Activated naive CD8-positive, alpha-beta T cell (primary cell): ENCODE data around the gene SLC23A3.

Experiments used
- H3K27ac Mint-ChIP-seq: one replicate; pipeline ENCODE4 v1.8.0; 2021; ENCODE audit warnings: mixed read lengths
- H3K27me3 Mint-ChIP-seq: one replicate; pipeline ENCODE4 v1.8.0; 2021; ENCODE audit warnings: mixed read lengths
- H3K36me3 Mint-ChIP-seq: one replicate; pipeline ENCODE4 v1.8.0; 2021; ENCODE audit warnings: mixed read lengths
- H3K4me1 Mint-ChIP-seq: one replicate; pipeline ENCODE4 v1.8.0; 2021; ENCODE audit warnings: low read depth, mixed read lengths
- H3K4me3 Mint-ChIP-seq: one replicate; pipeline ENCODE4 v1.8.0; 2021; ENCODE audit warnings: mild to moderate bottlenecking, mixed read lengths
- H3K9me3 Mint-ChIP-seq: one replicate; pipeline ENCODE4 v1.8.0; 2021; ENCODE audit warnings: low read depth, mixed read lengths

Gene SLC23A3

DNA sequence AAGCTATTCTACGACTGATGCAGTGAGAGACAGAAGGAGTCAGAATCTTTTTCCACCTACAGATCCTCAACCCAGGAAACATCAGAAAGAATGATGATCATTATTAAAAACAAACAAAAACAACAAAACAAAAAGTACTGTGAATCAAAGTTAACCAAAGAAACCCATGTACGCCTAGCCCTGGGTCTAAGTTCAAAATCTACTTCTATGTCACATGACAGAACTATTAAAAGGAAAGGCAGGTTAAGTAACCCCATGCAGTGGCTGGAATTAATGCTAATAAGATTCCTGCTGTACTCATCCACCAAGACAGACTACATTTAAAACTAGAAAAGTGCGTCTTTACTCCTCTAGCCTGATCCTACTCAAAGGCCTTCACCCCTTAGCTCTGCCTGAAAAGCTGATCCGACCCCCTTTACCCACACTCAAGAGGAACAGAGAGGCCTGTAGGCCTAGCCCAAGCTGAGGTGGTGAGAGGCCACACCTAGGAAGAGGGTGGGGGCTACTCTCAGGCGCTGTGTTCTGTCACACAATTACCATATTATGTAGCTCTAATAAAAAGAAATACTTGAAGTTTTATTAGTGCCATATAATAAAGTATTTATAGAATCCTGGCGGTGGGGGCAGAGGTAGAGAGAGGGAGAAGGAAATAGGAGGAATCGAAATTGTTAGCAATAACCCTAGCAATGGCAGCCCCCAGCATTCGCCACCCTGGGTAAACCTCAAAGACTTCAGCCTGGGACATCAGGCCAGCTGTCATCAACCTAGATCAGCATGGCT is 46.3 kb downstream of the SLC23A3 start:
- Mint-ChIP-seq H3K9me3 (no peaks in the 10 kb centered on the region), H3K4me1 (peaks cover 22% of the 10 kb centered on the region), H3K27ac (no peak overlapping the region), H3K4me3 (no peak overlapping the region), H3K27me3 (no peaks in the 10 kb centered on the region), H3K36me3 (peaks cover 3% of the 10 kb centered on the region)

DNA sequence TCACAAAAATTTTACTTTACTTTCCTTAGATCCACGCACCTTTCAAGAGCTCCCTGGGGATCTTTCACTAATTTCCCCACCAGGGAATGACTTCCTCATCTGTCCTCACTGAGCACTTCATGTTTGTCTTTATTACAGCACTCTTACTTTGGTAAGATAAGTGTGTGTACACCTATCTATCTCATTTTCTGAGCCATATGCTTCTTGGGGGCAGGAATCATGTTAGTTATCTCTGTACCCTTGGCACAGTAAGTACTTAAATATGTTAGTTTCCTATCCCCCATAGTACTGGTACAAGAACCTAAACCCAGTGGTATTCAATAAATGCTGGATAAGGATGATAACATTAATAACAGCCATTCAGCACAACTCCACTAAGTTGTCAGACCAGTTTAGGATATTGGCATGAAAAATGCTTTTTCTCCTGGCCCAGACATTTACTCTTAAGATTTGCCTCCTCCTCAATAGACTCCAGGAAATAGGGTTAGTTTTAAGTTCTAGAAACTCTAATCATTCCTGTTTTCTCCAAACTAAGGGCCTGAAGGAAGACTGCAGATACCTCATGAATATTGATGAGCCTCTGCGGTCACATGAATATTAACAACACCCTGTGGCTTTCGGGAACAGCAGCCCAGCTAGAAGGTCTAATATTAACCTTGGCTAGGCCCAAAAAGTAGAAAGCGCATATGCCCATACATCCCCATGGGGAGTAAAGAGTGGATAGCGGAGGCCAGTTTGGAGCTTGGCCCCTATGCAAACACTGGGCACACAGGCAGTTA is 47.4 kb downstream of the SLC23A3 start:
- peaks cover 3% of the 10 kb centered on the region for H3K36me3 Mint-ChIP-seq
- H3K4me1 Mint-ChIP-seq = peaks cover 22% of the 10 kb centered on the region
- H3K27ac Mint-ChIP-seq = no peak overlapping the region
- H3K9me3 Mint-ChIP-seq = no peaks in the 10 kb centered on the region
- H3K4me3 Mint-ChIP-seq = no peak overlapping the region
- H3K27me3 Mint-ChIP-seq = no peaks in the 10 kb centered on the region

DNA sequence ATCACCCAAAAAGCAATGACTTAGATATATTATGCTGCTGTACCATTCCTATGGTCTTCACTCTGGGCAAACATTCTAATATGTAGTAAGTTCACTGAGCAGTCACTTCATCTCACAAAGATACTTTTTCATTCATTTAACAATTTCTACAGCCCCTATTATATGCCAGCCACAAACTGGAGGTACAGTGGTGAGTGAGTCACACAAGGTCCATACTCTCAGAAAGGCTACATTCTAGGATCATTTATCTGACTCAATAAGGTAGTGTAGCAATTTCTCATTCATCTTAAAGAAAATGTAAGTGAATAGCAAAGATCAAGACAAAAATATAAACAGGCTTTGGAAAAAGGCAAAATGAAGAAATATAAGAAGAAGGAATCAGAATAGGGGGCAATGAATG is 49.7 kb downstream of the SLC23A3 start:
- peaks cover 14% of the 10 kb centered on the region for H3K4me1 Mint-ChIP-seq
- no peaks in the 10 kb centered on the region for H3K36me3 Mint-ChIP-seq
- H3K4me3 Mint-ChIP-seq = no peak overlapping the region
- H3K27ac Mint-ChIP-seq = no peak overlapping the region
- no peaks in the 10 kb centered on the region for H3K27me3 Mint-ChIP-seq
- no peaks in the 10 kb centered on the region for H3K9me3 Mint-ChIP-seq

DNA sequence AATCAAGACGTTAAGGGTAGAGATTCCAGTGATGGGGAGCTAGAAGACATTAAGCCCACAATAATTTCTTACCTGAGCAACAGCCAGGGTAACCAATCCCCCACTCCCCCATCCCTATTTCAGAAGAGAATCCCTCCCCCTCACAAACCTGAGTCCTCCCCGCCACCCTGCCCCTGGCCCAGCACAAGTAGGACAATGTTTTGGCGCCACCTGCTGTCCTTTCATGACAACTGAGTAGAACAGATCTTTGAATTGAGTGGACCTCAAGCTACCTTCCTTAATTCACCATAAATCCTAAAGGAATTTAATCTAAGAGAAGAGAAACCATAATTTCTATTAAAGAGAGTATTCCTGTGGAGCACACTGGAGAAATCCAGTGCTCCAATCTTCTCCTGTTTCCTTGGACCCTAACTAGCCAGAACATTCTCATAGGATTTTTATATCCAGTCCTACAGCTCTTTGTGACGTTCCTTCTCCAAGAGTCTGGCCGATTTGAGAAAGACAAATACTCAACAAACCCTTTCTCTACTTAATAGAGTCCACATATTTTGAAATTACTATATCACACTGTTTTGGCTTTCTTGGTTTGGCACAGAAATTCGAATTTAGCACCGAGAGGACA is 50.3 kb downstream of the SLC23A3 start:
- Mint-ChIP-seq H3K27me3 (no peaks in the 10 kb centered on the region), H3K36me3 (no peaks in the 10 kb centered on the region), H3K27ac (no peak overlapping the region), H3K4me3 (no peak overlapping the region), H3K9me3 (no peaks in the 10 kb centered on the region), H3K4me1 (peaks cover 8% of the 10 kb centered on the region)

DNA sequence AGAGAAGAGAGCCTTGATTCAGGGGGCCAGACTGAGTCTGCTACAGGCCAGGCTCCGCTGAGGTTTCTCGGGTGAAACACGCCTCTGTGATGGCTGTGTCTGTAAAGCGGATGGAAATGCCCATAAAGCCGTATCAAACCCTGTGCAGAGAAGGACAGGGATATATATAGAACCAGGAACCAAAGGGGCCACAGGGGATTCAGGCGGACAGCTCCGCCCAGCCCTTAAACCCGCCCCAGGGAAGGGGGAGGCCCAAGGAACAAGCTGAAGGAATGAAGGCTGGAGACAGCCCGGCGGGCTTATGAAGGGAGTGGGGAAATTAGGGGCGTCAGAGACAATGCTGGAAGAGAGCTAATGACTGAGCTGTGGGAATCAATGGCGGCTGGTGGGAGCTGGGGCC is 51.3 kb downstream of the SLC23A3 start:
- Mint-ChIP-seq H3K27me3 (no peaks in the 10 kb centered on the region), H3K4me3 (no peak overlapping the region), H3K36me3 (peaks cover 1% of the 10 kb centered on the region), H3K4me1 (no peaks in the 10 kb centered on the region), H3K27ac (no peak overlapping the region), H3K9me3 (no peaks in the 10 kb centered on the region)

DNA sequence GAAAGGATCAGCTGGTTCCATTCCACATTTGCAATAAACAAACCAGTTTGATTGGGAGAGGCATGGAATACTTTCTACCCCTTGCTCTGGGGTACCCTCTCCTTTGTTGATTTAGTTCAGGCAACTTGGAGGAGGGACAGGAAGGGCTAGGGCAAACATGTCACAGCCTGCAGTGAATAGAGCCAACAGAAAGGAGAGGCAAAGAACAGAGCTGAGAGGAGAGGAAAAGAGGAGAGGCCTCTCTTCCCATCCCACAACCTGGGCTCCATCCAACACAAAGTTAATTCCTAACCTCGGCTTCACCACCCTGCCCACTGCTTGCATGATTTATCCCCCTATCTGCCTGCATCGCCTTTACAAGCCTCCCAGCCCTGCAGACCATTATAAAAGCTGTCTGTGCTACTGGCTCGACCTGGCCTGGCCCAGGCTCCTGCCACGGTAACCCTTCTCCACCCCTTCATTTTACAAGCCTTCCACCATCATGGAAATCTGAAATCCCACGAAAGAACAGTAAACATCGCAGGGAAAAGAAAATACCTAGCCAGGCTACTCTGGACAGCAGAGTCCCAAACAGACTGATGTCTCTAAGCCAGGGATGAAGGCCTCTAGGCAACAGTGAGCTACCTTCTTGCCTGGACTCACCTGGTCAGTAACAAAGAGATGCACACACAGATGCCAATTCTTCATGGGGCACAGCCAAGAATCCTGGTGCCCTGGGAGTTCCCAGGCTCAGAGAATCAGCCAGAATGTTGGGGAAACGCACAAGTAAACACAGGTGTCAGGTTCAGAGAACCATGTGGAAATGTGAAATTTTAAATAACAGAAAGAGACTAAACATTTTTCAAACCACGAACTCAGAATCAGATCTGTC is 52.8 kb downstream of the SLC23A3 start:
- H3K27ac Mint-ChIP-seq = no peak overlapping the region
- H3K4me1 Mint-ChIP-seq = no peaks in the 10 kb centered on the region
- H3K4me3 Mint-ChIP-seq = no peak overlapping the region
- peaks cover 3% of the 10 kb centered on the region for H3K36me3 Mint-ChIP-seq
- H3K9me3 Mint-ChIP-seq = no peaks in the 10 kb centered on the region
- H3K27me3 Mint-ChIP-seq = no peaks in the 10 kb centered on the region

DNA sequence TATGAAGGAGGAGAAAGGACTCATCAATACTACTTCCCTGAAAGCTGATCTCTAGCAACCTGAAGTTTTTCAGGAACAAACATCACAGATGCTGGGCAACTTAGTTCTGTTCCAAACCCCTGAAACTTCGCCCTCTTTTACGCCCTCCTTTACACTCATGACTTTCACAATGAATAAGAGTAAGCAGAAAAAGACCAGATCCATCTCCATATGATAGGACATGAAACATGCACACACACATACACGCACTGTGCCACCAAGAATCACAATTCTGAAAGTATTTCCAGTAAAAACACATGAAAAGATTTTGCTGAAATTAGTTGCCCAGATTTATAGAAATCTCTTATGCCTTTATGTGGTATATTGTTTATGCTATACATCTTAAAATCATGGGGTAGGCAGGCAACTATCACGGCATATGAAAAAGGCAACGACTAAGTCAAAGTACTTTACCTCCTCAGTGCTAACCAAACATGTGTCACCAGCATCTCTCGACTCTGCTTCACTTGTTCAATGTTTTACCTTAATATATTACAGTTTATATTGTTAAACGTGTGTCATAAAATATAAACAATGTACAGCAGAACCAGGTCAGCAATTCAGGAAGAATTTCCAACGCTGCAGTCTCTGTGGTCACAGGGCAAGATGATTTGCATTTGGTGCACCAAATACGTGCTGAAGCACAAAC is 57.0 kb downstream of the SLC23A3 start:
- Mint-ChIP-seq H3K4me1 (peaks cover 21% of the 10 kb centered on the region), H3K9me3 (no peaks in the 10 kb centered on the region), H3K27me3 (no peaks in the 10 kb centered on the region), H3K27ac (no peak overlapping the region), H3K4me3 (no peak overlapping the region), H3K36me3 (peaks cover 7% of the 10 kb centered on the region)

DNA sequence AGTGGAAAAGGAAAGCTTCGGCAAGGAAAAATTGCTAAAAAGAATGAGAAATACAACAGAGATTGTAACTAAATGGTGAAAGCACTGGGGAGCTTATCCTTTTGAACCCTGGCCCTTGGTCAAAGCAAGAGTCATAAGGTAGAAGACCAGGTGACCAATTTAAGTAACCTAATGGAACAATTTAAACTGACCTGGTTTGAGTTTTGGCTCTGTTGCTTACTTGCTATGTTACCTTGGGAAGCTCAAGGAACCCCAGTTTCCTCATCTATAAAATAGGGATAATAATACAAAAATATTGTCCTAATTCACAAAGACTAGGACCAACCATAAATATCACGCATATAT is 57.8 kb downstream of the SLC23A3 start:
- H3K27me3 Mint-ChIP-seq = no peaks in the 10 kb centered on the region
- peaks cover 24% of the 10 kb centered on the region for H3K4me1 Mint-ChIP-seq
- peaks cover 10% of the 10 kb centered on the region for H3K36me3 Mint-ChIP-seq
- H3K27ac Mint-ChIP-seq = no peak overlapping the region
- no peak overlapping the region for H3K4me3 Mint-ChIP-seq
- H3K9me3 Mint-ChIP-seq = no peaks in the 10 kb centered on the region
